ENCODE data around the gene PRKN.
"Not testable (repeated sequence)": the region's sequence is repeated elsewhere in the genome, so short reads cannot be mapped to it uniquely, and the experiment has no call there.

The PRKN gene

DNA sequence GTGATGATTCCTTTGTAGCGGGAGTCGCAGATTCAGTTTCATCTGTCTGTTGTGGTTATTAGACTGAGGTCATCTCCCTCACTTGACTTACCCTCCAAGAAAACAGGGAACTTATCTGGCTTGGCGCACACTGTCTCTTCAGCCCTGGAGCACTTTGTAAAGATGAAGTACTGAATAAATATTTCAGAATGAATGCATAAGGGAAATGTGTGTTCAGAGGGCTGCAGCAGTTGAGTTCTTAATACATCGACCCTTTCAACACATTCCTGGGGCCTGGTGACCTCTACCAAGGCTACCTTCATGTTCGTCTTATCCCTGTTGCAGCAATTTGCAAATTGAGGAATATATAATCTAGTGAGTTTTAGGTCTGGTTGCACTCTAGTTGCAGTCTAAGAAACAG lies 801.2 kb downstream of the PRKN start:
- DNase-seq = no peak

DNA sequence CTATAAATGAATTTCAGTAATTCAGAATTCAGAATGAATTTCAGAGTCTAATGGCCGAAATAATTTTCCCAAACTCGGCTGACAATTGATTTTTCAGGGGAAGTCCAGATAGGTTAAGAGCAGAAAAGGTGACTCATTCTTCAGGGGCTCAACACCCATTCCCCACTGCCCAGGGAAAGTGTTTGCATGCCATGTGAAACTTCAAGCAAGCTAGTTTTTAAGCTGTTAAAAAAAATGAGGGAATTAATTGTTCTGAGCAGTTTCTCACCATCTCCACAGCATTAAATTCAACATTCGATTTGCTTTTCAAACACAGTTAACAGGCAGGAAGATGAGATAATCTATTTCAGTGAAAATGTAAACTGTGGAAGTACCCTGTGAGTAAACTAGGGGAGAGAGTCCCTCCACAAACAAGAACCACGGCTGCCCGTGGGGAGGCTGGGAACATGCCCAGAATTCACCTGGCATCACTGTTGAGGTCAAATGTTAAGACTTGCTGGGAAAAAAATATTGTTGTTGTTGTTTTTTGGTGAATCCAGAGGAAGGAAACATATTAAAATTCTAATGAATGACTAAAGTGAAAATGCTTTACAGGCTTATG lies 803.0 kb downstream of the PRKN start:
- DNase-seq = no peak

- no peak for DNase-seq
These were observed 804.9 kb downstream of the PRKN start for GRCh38 chr6:161922631-161923119.

- DNase-seq = no peak
These were observed 805.8 kb downstream of the PRKN start for GRCh38 chr6:161921602-161922395.

DNA sequence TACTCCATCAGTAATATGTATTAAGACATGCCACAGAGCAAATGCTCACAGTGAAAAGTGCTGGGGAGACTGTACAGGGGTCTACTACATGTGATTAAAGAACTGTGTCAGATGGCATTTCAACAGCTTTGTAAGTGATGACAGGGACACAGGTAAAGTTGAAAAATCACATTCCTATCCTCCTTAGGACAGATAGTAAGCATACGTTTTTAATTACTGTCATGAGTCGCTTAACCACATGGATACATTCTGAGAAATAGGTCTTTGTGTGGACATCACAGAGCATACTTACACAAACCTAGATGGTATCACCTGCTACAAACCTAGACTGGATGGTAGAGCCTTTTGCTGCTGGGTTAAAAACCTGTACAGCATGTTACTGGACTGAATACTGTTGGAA lies 807.9 kb downstream of the PRKN start:
- DNase-seq = no peak

DNA sequence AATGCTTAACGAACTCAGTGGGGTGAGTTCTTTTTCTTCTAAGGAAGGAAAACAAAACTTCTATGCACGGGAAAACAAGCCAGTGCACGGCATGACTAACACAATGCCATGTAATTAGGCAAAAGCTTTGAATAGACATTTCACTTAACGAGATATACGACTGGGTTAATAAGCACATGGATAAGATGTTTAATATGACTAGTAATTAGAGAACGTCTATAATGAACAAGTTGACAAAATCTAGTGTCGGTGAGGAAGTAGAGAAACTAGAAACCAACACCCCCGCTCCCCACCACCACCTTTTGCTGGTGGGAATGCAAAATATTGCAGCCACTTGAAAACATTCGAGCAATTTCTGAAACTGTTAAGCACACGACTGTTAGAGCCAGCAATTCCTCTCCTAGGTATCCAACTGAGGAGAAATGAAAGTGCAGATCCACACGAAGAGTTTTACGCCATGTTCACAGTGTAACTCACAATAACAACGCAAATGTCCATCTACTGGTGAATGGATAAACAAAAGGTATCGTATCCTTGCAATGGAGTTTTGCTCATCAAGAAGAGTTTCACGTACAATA lies 808.8 kb downstream of the PRKN start:
- no peak for DNase-seq

- DNase-seq = no peak
These were observed 809.4 kb downstream of the PRKN start for GRCh38 chr6:161918109-161918531.

GRCh38 chr6:161917645-161918044 lies 809.9 kb downstream of the PRKN start:
- DNase-seq = no peak

DNA sequence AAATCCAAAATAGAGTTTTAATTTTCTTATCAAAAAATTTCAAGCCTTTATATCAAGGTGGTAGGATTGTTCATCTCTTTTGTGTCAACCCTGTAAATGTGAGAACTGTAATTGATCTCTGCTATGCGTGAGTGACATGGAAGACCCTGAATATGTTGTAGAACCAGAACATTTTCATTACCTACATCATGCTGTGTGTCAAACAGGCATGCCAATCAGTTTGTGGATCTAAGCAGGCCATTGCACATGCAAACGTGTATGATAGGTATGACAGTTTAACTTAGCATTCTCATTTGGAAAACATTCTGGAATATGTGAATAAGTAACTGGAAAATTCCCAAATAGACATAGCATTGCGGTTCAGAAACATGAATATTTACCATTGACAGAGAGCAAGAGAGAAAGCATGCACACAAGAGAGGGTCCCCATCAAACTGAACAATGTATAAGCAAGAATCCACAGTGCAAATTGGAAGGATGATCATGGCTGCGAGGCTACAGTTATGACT lies 812.1 kb downstream of the PRKN start:
- no peak for DNase-seq

GRCh38 chr6:161908872-161909271 lies 818.7 kb downstream of the PRKN start:
- DNase-seq = no peak

GRCh38 chr6:161906571-161906970 lies 821.0 kb downstream of the PRKN start:
- DNase-seq = no peak

DNA sequence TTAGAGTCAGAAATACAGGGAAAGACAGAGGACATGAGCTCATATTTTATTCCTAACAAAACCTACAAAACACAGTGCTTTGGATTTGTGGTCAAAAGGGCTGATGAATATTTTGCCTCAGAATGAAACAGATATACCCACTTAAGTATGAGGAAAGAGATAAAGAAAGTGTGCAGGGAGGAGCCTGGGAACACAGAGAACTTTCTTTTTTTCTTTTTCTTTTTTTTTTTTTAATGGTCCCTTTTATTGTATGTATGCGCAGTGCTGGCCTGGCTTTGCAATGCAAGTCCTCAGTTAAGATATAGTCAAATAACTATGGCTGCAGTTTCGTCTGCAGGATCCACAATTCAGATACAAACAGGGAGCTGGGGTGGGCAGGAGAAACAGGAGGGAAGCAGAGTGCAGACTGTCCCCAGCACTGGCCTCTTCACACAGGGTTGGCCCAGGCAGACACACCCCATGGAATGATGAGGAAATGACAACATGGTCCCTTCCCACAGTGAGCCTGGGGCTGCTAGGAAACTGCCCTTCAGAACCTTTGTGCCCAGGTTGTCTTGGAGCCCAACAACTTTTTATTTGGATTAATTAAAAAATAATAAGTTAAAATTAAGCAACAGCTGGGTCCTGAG lies 823.9 kb downstream of the PRKN start:
- no peak for DNase-seq

DNA sequence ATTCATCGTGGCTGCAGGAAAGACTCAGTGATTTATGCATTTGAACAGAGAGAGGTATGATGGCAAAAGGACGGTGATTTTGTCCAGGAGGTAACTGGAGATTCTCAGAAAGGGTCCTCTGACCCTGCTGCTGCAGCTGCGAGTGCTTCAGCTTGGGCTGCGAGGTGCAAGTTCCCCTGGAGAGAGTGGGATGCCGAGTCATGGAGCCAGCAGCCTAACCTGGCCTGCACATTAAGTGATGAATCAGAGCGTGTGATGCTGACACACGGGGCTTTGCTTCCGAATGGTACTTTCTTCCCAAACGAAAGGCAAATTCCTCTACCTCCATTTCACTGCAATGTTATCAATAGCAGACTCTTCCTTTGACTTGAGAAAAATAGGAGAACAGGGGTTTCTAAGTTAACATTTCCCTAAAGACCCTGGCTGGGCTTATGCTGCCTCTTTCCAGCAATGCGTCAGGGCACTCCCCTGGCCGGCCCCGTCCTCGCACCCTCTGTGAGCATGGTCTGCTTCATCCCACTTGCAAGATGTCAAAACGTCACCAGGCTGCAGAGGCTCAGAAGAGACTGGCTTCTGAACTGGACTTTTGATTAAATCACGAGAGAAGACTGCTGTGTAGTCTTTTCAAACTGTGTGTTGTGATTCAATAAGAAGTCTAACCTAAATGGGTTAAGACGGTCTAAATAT lies 825.7 kb downstream of the PRKN start:
- DNase-seq = no peak

DNA sequence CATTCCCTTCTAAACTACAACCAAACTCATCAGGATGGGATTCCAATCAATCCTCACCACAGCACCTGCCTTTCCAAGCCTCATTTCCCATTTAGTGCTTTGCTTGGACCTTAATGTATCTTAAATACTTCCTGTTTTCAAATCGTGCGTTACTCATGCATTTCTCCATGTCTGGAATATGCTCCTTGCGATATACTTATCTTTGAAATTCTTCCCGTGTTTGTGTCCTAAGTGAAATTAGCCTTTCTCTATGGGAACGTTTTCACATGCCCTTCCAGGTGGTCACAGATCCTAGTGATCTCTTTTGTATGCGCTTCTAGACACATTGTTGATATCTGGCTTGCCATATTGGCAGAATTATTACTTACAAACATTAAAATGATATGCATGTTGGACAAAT lies 833.1 kb downstream of the PRKN start:
- no peak for DNase-seq

DNA sequence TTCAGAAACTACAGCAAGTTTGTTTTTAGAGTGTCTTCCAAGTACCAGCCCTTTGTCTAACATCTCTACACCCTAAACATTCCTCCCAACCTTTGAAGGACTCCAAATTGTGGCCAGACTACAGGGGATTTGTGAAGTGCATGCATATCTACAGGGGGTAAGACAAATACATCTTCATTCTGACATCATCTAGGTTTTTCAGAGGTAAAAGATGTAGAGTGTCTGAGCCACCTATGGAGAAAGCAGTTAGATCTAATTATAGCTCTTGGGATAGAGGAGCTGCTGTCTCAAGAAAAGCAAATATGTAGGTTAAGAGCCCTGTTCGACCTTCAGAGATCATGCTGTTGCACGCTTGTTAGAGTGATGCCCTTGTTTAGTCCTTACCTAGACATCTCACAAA lies 836.0 kb downstream of the PRKN start:
- DNase-seq = no peak

DNA sequence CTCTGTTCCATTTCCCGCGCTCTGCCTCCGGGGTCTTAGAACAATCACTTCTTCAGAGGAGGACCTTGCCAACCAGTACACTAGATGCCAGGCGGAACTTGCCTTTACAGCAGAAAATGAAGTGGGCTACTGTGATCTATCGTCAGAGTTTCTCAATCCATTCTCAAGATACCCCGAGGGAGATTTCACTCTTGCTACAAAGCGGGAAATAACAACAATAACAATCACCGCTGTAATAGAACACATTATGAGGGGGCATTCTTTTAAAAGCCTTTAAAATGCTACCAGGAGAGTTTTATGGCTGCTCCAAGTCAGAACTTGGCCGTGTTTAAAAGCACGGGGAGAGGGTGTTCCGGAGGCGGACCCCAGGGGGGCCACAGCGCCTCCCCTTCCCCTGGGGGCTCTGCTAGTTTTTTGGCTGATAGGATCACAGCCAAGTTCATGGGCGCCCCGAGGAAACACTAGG lies 836.7 kb downstream of the PRKN start:
- no peak for DNase-seq

- DNase-seq = no peak
These were observed 837.3 kb downstream of the PRKN start for GRCh38 chr6:161890133-161890831.

GRCh38 chr6:161889324-161889723 lies 838.2 kb downstream of the PRKN start:
- DNase-seq = no peak

- not testable (repeated sequence) for DNase-seq
These were observed 841.0 kb downstream of the PRKN start for GRCh38 chr6:161886545-161886944.

DNA sequence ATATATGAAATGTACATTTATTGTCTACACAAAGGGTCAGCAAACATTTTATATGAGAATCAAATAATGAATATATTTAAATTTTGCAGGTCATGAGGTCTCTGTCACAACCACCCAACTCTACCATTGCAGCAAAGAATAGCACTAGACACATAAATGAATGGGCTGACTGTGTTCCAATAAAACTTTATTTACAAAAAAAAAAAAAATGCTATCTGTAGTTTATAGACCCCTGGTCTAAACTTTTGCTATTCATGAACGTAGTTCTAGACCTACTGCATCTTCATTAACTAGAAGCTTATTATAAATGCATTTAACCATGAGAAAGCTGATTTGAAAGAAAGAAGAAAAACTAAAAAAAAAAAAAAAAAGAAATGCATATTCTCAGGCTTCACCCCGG lies 842.8 kb downstream of the PRKN start:
- no peak for DNase-seq

- DNase-seq = no peak
These were observed 845.3 kb downstream of the PRKN start for GRCh38 chr6:161882196-161882765.

DNA sequence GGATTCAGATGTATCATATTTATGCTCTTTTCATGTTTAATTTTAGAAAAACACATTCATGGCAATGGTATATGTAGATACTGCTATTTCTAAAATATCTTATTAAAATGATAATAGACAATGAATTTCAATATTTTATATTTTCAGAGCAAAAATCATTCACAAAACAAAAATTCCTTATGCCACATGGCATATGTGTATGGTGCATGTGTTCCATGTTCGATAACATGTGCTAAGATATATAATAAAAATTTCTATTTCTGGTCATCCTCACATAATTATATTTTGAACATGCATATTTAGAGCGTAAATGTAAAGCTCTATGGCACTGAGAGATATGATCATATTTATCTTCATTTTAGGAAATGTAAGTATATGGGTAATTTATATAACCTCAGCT lies 847.5 kb downstream of the PRKN start:
- DNase-seq = no peak
